SK-N-SH (cell line): ENCODE results near the gene NUDT1. TPM values are rescaled to one million over a fixed set of nuclear protein-coding genes. Genes with fewer than 3 reads are reported as not detected.

Experiments
- CTCF ChIA-PET: fragments of 300-600, 350-600 bp; formaldehyde crosslinking; extraction: SDS; loops from one replicate; lab custom pipeline; 2021; lab: Yijun Ruan, JAX
- POLR2A ChIA-PET: fragments of 350-600 bp; sonication (Branson Sonifier 250); formaldehyde crosslinking; extraction: SDS; loops from one replicate; lab custom pipeline; 2020; ENCODE audit warnings: antibody characterized with exemption, inconsistent platforms; lab: Yijun Ruan, JAX
- DNase-seq: peaks from one replicate; pipeline ENCODE4 v3.0.0; 2012
- H2AFZ ChIP-seq: fragments of 200-600 bp; sonication (generic); 2 replicates; pipeline ENCODE4 v1.8.1; 2016; ENCODE audit warnings: antibody characterized with exemption, mild to moderate bottlenecking, low read depth
- H3F3A ChIP-seq: fragments of 200-600 bp; sonication (generic); replicated peaks from 2 replicates; pipeline ENCODE3; 2016; ENCODE audit warnings: antibody characterized with exemption, mild to moderate bottlenecking; ENCODE audit not compliant: insufficient read depth
- H3K27ac ChIP-seq, 2 experiments: fragments of 200-500 bp in 1 of 2; fragments of 200-600 bp in 1 of 2; sonication (Bioruptor generic) in 1 of 2; sonication (generic), shearing (Covaris generic) in 1 of 2; 2 replicates each; pipeline versions ENCODE4 v1.5.1 to v1.6.1; 2014 to 2016; ENCODE audit warnings: low read depth in 2 of 2, inconsistent platforms in 1 of 2, low read length in 1 of 2, mild to moderate bottlenecking in 1 of 2, mixed read lengths in 1 of 2
- H3K27me3 ChIP-seq: fragments of 200-600 bp; sonication (generic), shearing (Covaris generic); 2 replicates; pipeline ENCODE4 v1.6.1; 2016; ENCODE audit warnings: mixed run types; ENCODE audit not compliant: insufficient read depth
- H3K36me3 ChIP-seq, 2 experiments: fragments of 200-500 bp in 1 of 2; fragments of 200-600 bp in 1 of 2; sonication (Bioruptor generic) in 1 of 2; sonication (generic) in 1 of 2; replicated peaks in 1 of 2; 2 replicates each; pipeline versions ENCODE3 to v1.5.1; 2014 to 2016; ENCODE audit warnings: low read length in 1 of 2, mild to moderate bottlenecking in 1 of 2; ENCODE audit not compliant: insufficient read depth in 2 of 2, control insufficient read depth in 1 of 2
- H3K4me1 ChIP-seq, 2 experiments: fragments of 200-500 bp in 1 of 2; fragments of 200-600 bp in 1 of 2; sonication (Bioruptor generic) in 1 of 2; sonication (generic), shearing (Covaris generic) in 1 of 2; 2 replicates each; pipeline versions ENCODE4 v1.5.1 to v1.6.1; 2014 to 2016; ENCODE audit warnings: low read depth in 1 of 2, low read length in 1 of 2, mixed run types in 1 of 2; ENCODE audit not compliant: insufficient read depth in 2 of 2, control insufficient read depth in 1 of 2
- H3K4me2 ChIP-seq: fragments of 200-600 bp; sonication (generic), shearing (Covaris generic); 2 replicates; pipeline ENCODE4 v1.6.1; 2017; ENCODE audit warnings: mixed run types
- H3K4me3 ChIP-seq, 2 experiments: fragments of 200-500 bp in 1 of 2; fragments of 200-600 bp in 1 of 2; sonication (Bioruptor generic) in 1 of 2; sonication (generic), shearing (Covaris generic) in 1 of 2; 2 replicates each; pipeline versions ENCODE4 v1.5.1 to v1.8.1; 2014 to 2016; ENCODE audit warnings: low read depth in 2 of 2, inconsistent platforms in 1 of 2, low read length in 1 of 2, mild to moderate bottlenecking in 1 of 2, mixed read lengths in 1 of 2, moderate library complexity in 1 of 2
- H3K79me2 ChIP-seq: fragments of 200-600 bp; sonication (generic); 2 replicates; pipeline ENCODE4 v1.8.1; 2017; ENCODE audit warnings: mild to moderate bottlenecking; ENCODE audit not compliant: insufficient read depth
- H3K9ac ChIP-seq: fragments of 200-600 bp; sonication (generic); 2 replicates; pipeline ENCODE4 v1.6.1; 2017; ENCODE audit warnings: mixed run types
- H3K9me2 ChIP-seq: fragments of 200-600 bp; sonication (generic); 2 replicates; pipeline ENCODE4 v1.6.1; 2017; ENCODE audit warnings: mixed run types
- H3K9me3 ChIP-seq: fragments of 200-600 bp; sonication (generic); 2 replicates; pipeline ENCODE4 v1.6.1; 2017; ENCODE audit warnings: mixed run types, mild to moderate bottlenecking, moderate library complexity
- H4K20me1 ChIP-seq: fragments of 200-600 bp; sonication (generic); 2 replicates; pipeline ENCODE4 v1.6.1; 2017; ENCODE audit warnings: mild to moderate bottlenecking, mixed run types; ENCODE audit not compliant: insufficient read depth
- CTCF ChIP-seq: fragments of 200-600 bp; sonication (generic); IDR thresholded peaks from 2 replicates; pipeline ENCODE4 v1.6.1; 2017; ENCODE audit warnings: antibody characterized with exemption, mild to moderate bottlenecking, moderate library complexity
- ELF1 ChIP-seq: IDR thresholded peaks from 2 replicates; pipeline ENCODE4 v1.4.0; 2012
- EP300 ChIP-seq, 2 experiments: IDR thresholded peaks; 2 replicates each; pipeline versions ENCODE4 v1.4.0 to v1.6.1; 2012; ENCODE audit warnings: borderline replicate concordance in 1 of 2, low read depth in 1 of 2, low read length in 1 of 2
- EZH2phosphoT487 ChIP-seq: fragments of 200-600 bp; sonication (generic); IDR thresholded peaks from 2 replicates; pipeline ENCODE4 v1.6.1; 2017; ENCODE audit warnings: low read depth, mixed run types, mild to moderate bottlenecking, antibody characterized with exemption, moderate library complexity, borderline replicate concordance
- GATA2 ChIP-seq: sonication (generic); formaldehyde crosslinking; IDR thresholded peaks from 2 replicates; pipeline ENCODE4 v1.5.0; 2020; ENCODE audit warnings: mild to moderate bottlenecking, missing genetic modification reagents
- IRF3 ChIP-seq: fragments of 150-350 bp; IDR thresholded peaks from 2 replicates; pipeline ENCODE4 v1.6.1; 2016; ENCODE audit warnings: mild to moderate bottlenecking, low read depth, low read length
- MAX ChIP-seq: IDR thresholded peaks from 2 replicates; pipeline ENCODE4 v1.4.0; 2012; ENCODE audit warnings: low read depth
- MEF2A ChIP-seq: IDR thresholded peaks from 2 replicates; pipeline ENCODE4 v1.4.0; 2012; ENCODE audit warnings: low read depth, borderline replicate concordance
- NFIC ChIP-seq: IDR thresholded peaks from 2 replicates; pipeline ENCODE4 v1.4.0; 2012; ENCODE audit warnings: borderline replicate concordance
- NRF1 ChIP-seq: IDR thresholded peaks from 2 replicates; pipeline ENCODE4 v1.6.1; 2012; ENCODE audit warnings: low read depth, mild to moderate bottlenecking, low read length
- RCOR1 ChIP-seq: fragments of 150-350 bp; IDR thresholded peaks from 2 replicates; pipeline ENCODE4 v1.6.1; 2017; ENCODE audit warnings: antibody characterized with exemption, low read length
- SIN3A ChIP-seq: IDR thresholded peaks from 2 replicates; pipeline ENCODE4 v1.6.1; 2012; ENCODE audit warnings: low read depth, mild to moderate bottlenecking, low read length, moderate library complexity, borderline replicate concordance
- SMC3 ChIP-seq: IDR thresholded peaks from 2 replicates; pipeline ENCODE4 v1.6.1; 2012; ENCODE audit warnings: low read depth, low read length, improper control_type of control experiment
- TAF1 ChIP-seq: IDR thresholded peaks from 2 replicates; pipeline ENCODE4 v1.6.1; 2012; ENCODE audit warnings: low read depth, mild to moderate bottlenecking, low read length, moderate library complexity, borderline replicate concordance
- TCF12 ChIP-seq: IDR thresholded peaks from 2 replicates; pipeline ENCODE4 v1.4.0; 2012
- WGBS: methylation state at CpG from one replicate; pipeline ENCODE4 v1.1.6; 2017; ENCODE audit warnings: low lambda C conversion rate; 5-methylcytosine and 5-hydroxymethylcytosine counted together
- polyA plus RNA-seq, 3 experiments: library from polyadenylated mRNA; depleted of rRNA; stranded (reverse); fragments of >200 nt; gene quantifications; 2 replicates each; pipeline ENCODE4 v1.2.3, GENCODE V29; 2012

The NUDT1 gene
- polyA plus RNA-seq, 1 of the 3 experiments (the other 2 are of a cell fraction) = 98.1 TPM

GRCh38 chr7:2211926-2212325, 30.1 kb upstream of the NUDT1 start:
- Histone ChIP-seq H4K20me1 (0 out of 2 replicates have a peak, but pooled peaks cover 5% of the 10 kb centered on the region), H3K27ac (no peak overlapping the region), H3K9me3 (no peaks in the 10 kb centered on the region), H3K4me3 (no peak overlapping the region), H3K27me3 (no peaks in the 10 kb centered on the region), H3K4me1 (peaks cover 0 to 8% of the 10 kb centered on the region in 2 experiments; a peak in 1 of 4 replicates), H3K36me3 (peaks cover 52 to 72% of the 10 kb centered on the region in 2 experiments), H3K9ac (no peak overlapping the region), H3F3A (no peaks in the 10 kb centered on the region), H2AFZ (no peak overlapping the region), H3K4me2 (no peak overlapping the region), H3K79me2 (no peaks in the 10 kb centered on the region), H3K9me2 (no peaks in the 10 kb centered on the region)
- ChIA-PET CTCF (interaction anchor here (0.5 to 2.1 kb wide), 4 partner anchors 8 to 948 kb away, joined by 3 to 6 read pairs (median 4); no protein-coding TSS in a partner anchor), POLR2A (no interaction called here)
- DNase-seq = no peak
- 93% methylated on average over 12 of the region's 13 CpGs for WGBS
- no peak for TF ChIP-seq NRF1

- POLR2A ChIA-PET = no interaction called here
- no peak for TF ChIP-seq IRF3
- TF ChIP-seq RCOR1 = no peak
- TF ChIP-seq MEF2A = no peak
- TF ChIP-seq GATA2 (CRISPR knock-in tag) = no peak
- no peak for TF ChIP-seq EP300 (IDR thresholded peaks at IDR 0.05; ENCODE audit: borderline replicate concordance in 1 of 2, low read depth in 1 of 2, low read length in 1 of 2)
- TF ChIP-seq NRF1 = no peak
- no peak for TF ChIP-seq TAF1
- TF ChIP-seq, all 33 proteins: peak for 0
- Histone ChIP-seq H2AFZ (no peak overlapping the region), H4K20me1 (0 out of 2 replicates have a peak, but pooled peaks cover 5% of the 10 kb centered on the region), H3K9me3 (no peaks in the 10 kb centered on the region), H3K36me3 (peaks cover 51 to 71% of the 10 kb centered on the region in 2 experiments), H3K4me2 (no peak overlapping the region), H3K9me2 (no peaks in the 10 kb centered on the region), H3K27me3 (no peaks in the 10 kb centered on the region), H3K4me1 (peaks cover 0 to 8% of the 10 kb centered on the region in 2 experiments; a peak in 1 of 4 replicates), H3K79me2 (no peaks in the 10 kb centered on the region), H3K27ac (no peak overlapping the region), H3K4me3 (no peak overlapping the region), H3F3A (no peaks in the 10 kb centered on the region), H3K9ac (no peak overlapping the region)
- 98% methylated on average over 6 of the region's 10 CpGs for WGBS
- CTCF ChIA-PET = interaction anchor here (2.1 kb wide), 1 partner anchor 9 kb away, joined by 6 read pairs; no protein-coding TSS in a partner anchor
- no peak for DNase-seq
Observed at GRCh38 chr7:2212906-2213305, 29.1 kb upstream of the NUDT1 start.

- WGBS = 97% methylated on average over 14 of the region's 15 CpGs
- TF ChIP-seq SMC3 = no peak
- no peak for TF ChIP-seq SIN3A
- no peak for TF ChIP-seq ELF1
- TF ChIP-seq RCOR1 = no peak
- TF ChIP-seq NFIC = no peak
- TF ChIP-seq TCF12 = no peak
- TF ChIP-seq EP300 (IDR thresholded peaks at IDR 0.05; ENCODE audit: borderline replicate concordance in 1 of 2, low read depth in 1 of 2, low read length in 1 of 2) = no peak
- TF ChIP-seq MAX = no peak
- no peak for TF ChIP-seq CTCF
- TF ChIP-seq EZH2phosphoT487 = no peak
- TF ChIP-seq MEF2A = no peak
- TF ChIP-seq IRF3 = no peak
Observed at GRCh38 chr7:2213551-2214215, 28.3 kb upstream of the NUDT1 start.

More at GRCh38 chr7:2213551-2214215, 28.3 kb upstream of the NUDT1 start:
- DNase-seq = no peak
- Histone ChIP-seq H4K20me1 (0 out of 2 replicates have a peak, but pooled peaks cover 5% of the 10 kb centered on the region), H3K9me2 (no peaks in the 10 kb centered on the region), H3K9ac (no peak overlapping the region), H2AFZ (no peak overlapping the region), H3K9me3 (no peaks in the 10 kb centered on the region), H3K4me2 (no peak overlapping the region), H3F3A (no peaks in the 10 kb centered on the region), H3K27me3 (no peaks in the 10 kb centered on the region), H3K36me3 (peaks cover 54 to 65% of the 10 kb centered on the region in 2 experiments), H3K79me2 (no peaks in the 10 kb centered on the region), H3K4me1 (peaks cover 0 to 8% of the 10 kb centered on the region in 2 experiments; a peak in 1 of 4 replicates), H3K4me3 (no peak overlapping the region), H3K27ac (no peak overlapping the region)
- CTCF ChIA-PET = interaction anchor here (0.7 to 1.2 kb wide), 3 partner anchors 11 to 635 kb away, joined by 3 to 4 read pairs (median 4); no protein-coding TSS in a partner anchor
- POLR2A ChIA-PET = no interaction called here
